ENCODE data around the gene ATRNL1. TPM values are rescaled to one million over a fixed set of nuclear protein-coding genes. Genes with fewer than 3 reads are reported as not detected.

ATRNL1 gene
- total RNA-seq, 1 experiment from 2014 or later: not detected

- POLR2A ChIA-PET (ENCODE audit: unreplicated experiment): no interaction called here
- intact Hi-C loops (cut with micrococcal nuclease): no loop called here
Measured at GRCh38 chr10:115937768-115938056, 844.5 kb downstream of the ATRNL1 start.

GRCh38 chr10:115939101-115939854, 846.1 kb downstream of the ATRNL1 start:
- Histone ChIP-seq H3K9me2 (replicated peaks; ENCODE audit: low read length) (no peaks in the 10 kb centered on the region), H3K4me2 (ENCODE audit: low read length) (no peak overlapping the region), H3K4me1 (ENCODE audit: insufficient read depth, low read length) (no peaks in the 10 kb centered on the region), H3K27me3 (ENCODE audit: low read length) (no peaks in the 10 kb centered on the region), H3K9ac (ENCODE audit: low read length) (no peak overlapping the region), H3K36me3 (ENCODE audit: low read depth, low read length) (no peaks in the 10 kb centered on the region), H3K79me2 (ENCODE audit: low read length) (no peaks in the 10 kb centered on the region), H2AFZ (ENCODE audit: low read length) (no peak overlapping the region), H3K4me3 (ENCODE audit: low read length) (no peak overlapping the region), H4K20me1 (ENCODE audit: low read length) (no peaks in the 10 kb centered on the region), H3F3A (ENCODE audit: low read length, unreplicated experiment) (no peaks in the 10 kb centered on the region), H3K27ac (ENCODE audit: low read length) (no peak overlapping the region), H3K9me3 (ENCODE audit: low read length) (no peaks in the 10 kb centered on the region)
- ChIA-PET POLR2A (ENCODE audit: unreplicated experiment) (no interaction called here), CTCF (no interaction called here)
- no TSS peak for BruUV-seq (replicated peaks)
- intact Hi-C loops (cut with micrococcal nuclease): no loop called here
- ATAC-seq (no peak), DNase-seq (no peak)
- TF ChIP-seq EZH2phosphoT487 (IDR thresholded peaks at IDR 0.05; ENCODE audit: borderline replicate concordance, low read length): no peak
- TF ChIP-seq, protein P1, sequence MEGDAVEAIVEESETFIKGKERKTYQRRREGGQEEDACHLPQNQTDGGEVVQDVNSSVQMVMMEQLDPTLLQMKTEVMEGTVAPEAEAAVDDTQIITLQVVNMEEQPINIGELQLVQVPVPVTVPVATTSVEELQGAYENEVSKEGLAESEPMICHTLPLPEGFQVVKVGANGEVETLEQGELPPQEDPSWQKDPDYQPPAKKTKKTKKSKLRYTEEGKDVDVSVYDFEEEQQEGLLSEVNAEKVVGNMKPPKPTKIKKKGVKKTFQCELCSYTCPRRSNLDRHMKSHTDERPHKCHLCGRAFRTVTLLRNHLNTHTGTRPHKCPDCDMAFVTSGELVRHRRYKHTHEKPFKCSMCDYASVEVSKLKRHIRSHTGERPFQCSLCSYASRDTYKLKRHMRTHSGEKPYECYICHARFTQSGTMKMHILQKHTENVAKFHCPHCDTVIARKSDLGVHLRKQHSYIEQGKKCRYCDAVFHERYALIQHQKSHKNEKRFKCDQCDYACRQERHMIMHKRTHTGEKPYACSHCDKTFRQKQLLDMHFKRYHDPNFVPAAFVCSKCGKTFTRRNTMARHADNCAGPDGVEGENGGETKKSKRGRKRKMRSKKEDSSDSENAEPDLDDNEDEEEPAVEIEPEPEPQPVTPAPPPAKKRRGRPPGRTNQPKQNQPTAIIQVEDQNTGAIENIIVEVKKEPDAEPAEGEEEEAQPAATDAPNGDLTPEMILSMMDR (conservative IDR thresholded peaks at IDR 0.05; ENCODE audit: low read depth, low read length): no peak
- no peak for TF ChIP-seq EZH2 (IDR thresholded peaks at IDR 0.05; ENCODE audit: low read length, unreplicated experiment)

More at GRCh38 chr10:115937768-115938056, 844.5 kb downstream of the ATRNL1 start:
- Histone ChIP-seq H3K27ac (ENCODE audit: low read length) (no peak overlapping the region), H2AFZ (ENCODE audit: low read length) (no peak overlapping the region), H3K27me3 (ENCODE audit: low read length) (no peaks in the 10 kb centered on the region), H3K9me2 (replicated peaks; ENCODE audit: low read length) (no peaks in the 10 kb centered on the region), H3K4me3 (ENCODE audit: low read length) (no peak overlapping the region), H3F3A (ENCODE audit: low read length, unreplicated experiment) (no peaks in the 10 kb centered on the region), H4K20me1 (ENCODE audit: low read length) (no peaks in the 10 kb centered on the region), H3K36me3 (ENCODE audit: low read depth, low read length) (no peaks in the 10 kb centered on the region), H3K79me2 (ENCODE audit: low read length) (no peaks in the 10 kb centered on the region), H3K9ac (ENCODE audit: low read length) (no peak overlapping the region), H3K4me1 (ENCODE audit: insufficient read depth, low read length) (no peaks in the 10 kb centered on the region), H3K4me2 (ENCODE audit: low read length) (no peak overlapping the region), H3K9me3 (ENCODE audit: low read length) (no peaks in the 10 kb centered on the region)
- TF ChIP-seq EZH2phosphoT487 (IDR thresholded peaks at IDR 0.05; ENCODE audit: borderline replicate concordance, low read length) (no peak), EZH2 (IDR thresholded peaks at IDR 0.05; ENCODE audit: low read length, unreplicated experiment) (no peak)
- TF ChIP-seq, protein P1 (conservative IDR thresholded peaks at IDR 0.05; ENCODE audit: low read depth, low read length): no peak
- DNase-seq (no peak), ATAC-seq (no peak)
- no TSS peak for BruUV-seq (replicated peaks)
- CTCF ChIA-PET: no interaction called here

GRCh38 chr10:115941361-115941771, 848.2 kb downstream of the ATRNL1 start:
- no peaks in the 10 kb centered on the region for H3K79me2 ChIP-seq (ENCODE audit: low read length)
- no TSS peak for BruUV-seq (replicated peaks)
- no peak overlapping the region for H3K4me3 ChIP-seq (ENCODE audit: low read length)
- H3K27ac ChIP-seq (ENCODE audit: low read length): no peak overlapping the region
- DNase-seq (no peak), ATAC-seq (no peak)
- no peaks in the 10 kb centered on the region for H3F3A ChIP-seq (ENCODE audit: low read length, unreplicated experiment)
- no peaks in the 10 kb centered on the region for H3K9me2 ChIP-seq (replicated peaks; ENCODE audit: low read length)
- no peaks in the 10 kb centered on the region for H3K4me1 ChIP-seq (ENCODE audit: insufficient read depth, low read length)
- ChIA-PET POLR2A (ENCODE audit: unreplicated experiment) (no interaction called here), CTCF (no interaction called here)
- no peaks in the 10 kb centered on the region for H3K36me3 ChIP-seq (ENCODE audit: low read depth, low read length)
- H3K9me3 ChIP-seq (ENCODE audit: low read length): no peaks in the 10 kb centered on the region
- no peak overlapping the region for H3K9ac ChIP-seq (ENCODE audit: low read length)
- intact Hi-C loops (cut with micrococcal nuclease): no loop called here
- H3K27me3 ChIP-seq (ENCODE audit: low read length): no peaks in the 10 kb centered on the region
- TF ChIP-seq EZH2 (IDR thresholded peaks at IDR 0.05; ENCODE audit: low read length, unreplicated experiment): no peak
- TF ChIP-seq EZH2phosphoT487 (IDR thresholded peaks at IDR 0.05; ENCODE audit: borderline replicate concordance, low read length): no peak
- TF ChIP-seq, protein P1 (conservative IDR thresholded peaks at IDR 0.05; ENCODE audit: low read depth, low read length): no peak
- no peak overlapping the region for H3K4me2 ChIP-seq (ENCODE audit: low read length)
- H2AFZ ChIP-seq (ENCODE audit: low read length): no peak overlapping the region
- H4K20me1 ChIP-seq (ENCODE audit: low read length): no peaks in the 10 kb centered on the region
